ENCODE measurements around the gene HMGCL. TPM values are rescaled to one million over a fixed set of nuclear protein-coding genes. Genes with fewer than 3 reads are reported as not detected.
"Not testable (repeated sequence)": the region's sequence is repeated elsewhere in the genome, so short reads cannot be mapped to it uniquely, and the experiment has no call there.

The HMGCL gene
- 31.8 TPM for total RNA-seq

DNA sequence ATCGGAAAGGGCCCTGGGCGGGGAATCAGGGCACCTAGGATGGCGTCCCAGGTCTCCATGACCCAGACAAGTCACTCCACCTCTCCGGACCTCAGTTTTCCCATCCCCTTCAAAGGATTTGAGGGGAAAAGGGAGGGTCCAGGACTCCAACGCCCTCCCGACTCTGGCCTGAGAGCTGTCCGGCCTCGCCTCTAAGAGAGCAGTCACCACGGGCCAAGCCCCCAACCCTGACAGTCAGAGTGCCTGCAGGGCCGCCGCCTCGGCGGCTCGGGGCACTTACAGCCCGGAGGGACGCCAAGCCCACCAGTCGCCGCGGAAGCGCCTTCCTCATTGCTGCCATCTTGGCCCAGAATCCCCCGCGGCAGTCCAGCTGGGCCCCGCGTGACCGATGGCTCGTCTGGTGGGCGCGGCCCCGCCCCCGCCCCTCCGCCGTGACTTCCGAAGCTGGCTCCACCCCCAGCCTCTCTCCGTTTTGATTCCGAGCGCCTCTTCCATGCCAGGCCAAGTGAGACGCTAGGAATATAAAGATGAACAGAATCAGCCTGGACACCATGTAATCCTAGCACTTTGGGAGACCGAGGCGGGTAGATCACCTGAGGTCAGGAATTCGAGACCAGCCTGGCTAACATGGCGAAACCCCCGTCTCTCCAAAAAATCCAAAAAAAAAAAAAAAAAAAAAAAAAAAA, at the start of gene HMGCL:
HMGCL (minus strand) TSS at position 354 of the 686 bp plus-strand sequence; CDS start at position 340, 14 bp downstream.
- DNase-seq (ENCODE audit: low read depth in 2 of 3, low spot score in 2 of 3) = peak; percentile 55 to 94 (median 91)

DNA sequence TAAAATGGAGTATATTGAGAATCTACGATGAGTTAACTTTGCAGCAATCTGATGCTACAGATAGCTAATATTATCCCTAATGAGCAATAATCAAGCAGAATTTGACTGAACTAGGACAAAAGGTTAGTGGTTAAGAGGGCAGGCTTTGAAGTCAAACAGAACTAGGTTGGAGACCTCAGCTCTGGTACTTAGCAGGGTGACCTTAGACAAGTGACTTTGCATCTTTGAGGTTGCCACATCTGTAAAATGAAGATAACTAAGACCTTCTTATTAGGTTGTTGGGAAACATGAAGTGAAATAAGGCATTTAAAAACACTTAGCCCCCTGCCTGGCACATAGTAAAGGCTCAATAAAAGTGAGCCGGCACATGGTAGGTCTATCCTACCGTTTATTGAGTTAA, 47.2 kb upstream of the HMGCL start:
- DNase-seq (ENCODE audit: low read depth in 2 of 3, low spot score in 2 of 3) = no peak

DNA sequence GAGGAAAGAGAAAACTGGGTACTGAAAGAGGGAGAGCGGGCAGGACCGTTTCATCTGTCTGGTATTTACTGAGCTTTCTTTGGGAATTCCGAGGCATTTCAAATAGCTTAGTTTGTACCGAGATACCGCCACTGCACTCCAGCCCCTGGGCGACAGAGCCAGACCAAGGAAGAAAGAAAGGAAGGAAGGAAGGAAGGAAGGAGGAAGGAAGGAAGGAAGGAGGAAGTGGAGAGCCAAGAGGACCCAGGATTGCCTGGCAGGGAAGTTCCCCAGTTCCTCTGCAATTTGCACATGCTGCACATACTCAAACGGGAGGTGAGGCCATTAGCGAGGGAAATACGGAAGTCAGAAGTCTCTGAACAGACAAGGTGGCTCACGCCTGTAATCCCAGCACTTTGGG, 43.8 kb upstream of the HMGCL start:
- no peak for DNase-seq (ENCODE audit: low read depth in 2 of 3, low spot score in 2 of 3)

DNA sequence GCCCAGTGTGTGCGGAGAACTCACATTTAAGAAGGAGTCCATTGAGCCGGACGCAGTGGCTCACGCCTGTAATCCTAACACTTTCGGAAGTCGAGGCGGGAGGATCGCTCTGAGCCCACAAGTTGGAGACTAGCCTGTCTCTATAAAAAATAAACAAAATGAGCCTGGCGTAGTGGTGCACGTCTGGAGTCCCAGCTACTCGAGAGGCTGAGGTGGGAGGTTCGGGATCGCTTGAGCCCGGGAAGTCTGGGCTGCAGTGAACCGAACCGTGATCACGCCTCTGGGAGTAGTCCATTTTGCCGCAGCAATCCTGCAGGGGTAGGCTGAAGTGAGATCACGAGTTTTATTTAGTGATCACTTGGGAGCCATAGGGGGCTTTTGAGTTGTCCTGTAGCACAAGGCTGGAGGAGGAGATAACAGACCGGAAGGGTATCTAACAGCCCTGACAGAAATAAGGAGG, 43.4 kb upstream of the HMGCL start:
- peak in 1 of 3 donors; percentile 27 for DNase-seq (ENCODE audit: low read depth in 2 of 3, low spot score in 2 of 3)

DNA sequence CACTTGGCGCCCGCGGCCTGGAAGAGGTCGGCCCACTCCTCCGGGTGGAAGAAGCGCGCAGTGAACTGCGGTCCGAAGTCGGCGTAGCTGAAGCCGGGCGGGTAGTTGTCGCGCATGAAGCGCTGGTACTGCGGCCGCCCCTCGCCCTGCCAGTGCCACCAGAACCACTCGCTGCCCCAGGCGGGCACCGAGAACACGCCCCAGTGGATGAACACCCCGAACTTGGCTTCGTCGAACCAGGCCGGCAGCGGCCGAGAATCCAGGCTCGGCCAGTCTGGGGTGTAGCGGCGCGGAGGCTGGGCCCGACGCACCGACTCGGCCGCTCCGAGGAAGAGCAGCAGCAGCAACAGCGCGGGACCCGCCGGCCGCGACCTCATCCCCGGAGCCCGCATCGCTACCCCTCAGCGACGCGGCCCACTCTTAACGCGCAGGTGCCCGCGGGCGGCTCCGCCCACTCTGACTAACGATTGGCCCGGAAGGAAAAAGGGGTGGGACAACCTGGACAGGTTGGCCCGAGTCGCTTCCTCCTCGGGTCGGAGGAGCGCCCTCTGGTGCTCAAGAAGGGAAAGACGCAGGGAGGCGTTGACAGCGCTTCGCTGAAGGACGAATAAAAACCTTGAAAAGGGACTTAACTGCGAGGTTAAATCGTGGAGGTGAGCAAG, 42.8 kb upstream of the HMGCL start, which contains the start of gene FUCA1:
FUCA1 (minus strand) TSS at position 396 of the 662 bp plus-strand sequence; CDS start at position 392, 4 bp downstream.
- peak; percentile 91 to 97 (median 96) for DNase-seq (ENCODE audit: low read depth in 2 of 3, low spot score in 2 of 3)

DNA sequence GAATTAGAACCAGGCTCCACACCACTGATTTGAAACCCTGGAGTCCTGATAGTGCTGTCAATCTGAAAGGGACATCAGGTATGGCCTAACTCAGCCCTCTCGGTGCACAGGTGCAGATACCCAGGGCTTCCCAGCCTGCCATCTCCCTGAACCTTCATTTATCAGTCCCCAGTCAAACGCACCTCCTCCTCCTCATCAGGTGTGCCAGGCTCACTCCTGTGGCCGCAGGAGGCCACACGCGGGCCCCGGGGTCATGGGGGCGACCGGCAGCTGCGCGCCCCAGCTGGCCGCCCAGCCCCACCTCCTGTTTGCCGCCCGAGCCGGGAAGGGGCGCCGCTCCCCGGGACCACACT, 42.3 kb upstream of the HMGCL start:
- no peak for DNase-seq (ENCODE audit: low read depth in 2 of 3, low spot score in 2 of 3)

DNA sequence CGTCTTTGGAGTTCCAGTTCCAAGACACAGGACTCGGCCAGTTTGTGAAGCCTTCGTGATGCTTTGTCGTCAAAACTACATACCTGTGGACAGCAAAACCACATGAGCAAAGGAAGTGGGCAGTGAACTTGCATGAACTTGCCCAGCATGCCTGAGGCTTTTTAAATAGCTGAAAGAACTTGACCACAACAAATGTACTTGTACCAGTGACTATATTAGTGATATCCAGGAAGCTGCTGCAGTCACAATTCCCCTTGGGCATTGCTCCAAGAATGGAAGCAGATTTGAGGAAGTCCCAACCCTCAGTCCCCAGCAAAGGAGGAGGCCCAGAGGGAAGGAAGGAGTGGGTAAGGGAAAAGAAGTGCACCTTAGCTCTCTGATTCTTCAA, 40.3 kb upstream of the HMGCL start:
- DNase-seq (ENCODE audit: low read depth in 2 of 3, low spot score in 2 of 3) = no peak

DNA sequence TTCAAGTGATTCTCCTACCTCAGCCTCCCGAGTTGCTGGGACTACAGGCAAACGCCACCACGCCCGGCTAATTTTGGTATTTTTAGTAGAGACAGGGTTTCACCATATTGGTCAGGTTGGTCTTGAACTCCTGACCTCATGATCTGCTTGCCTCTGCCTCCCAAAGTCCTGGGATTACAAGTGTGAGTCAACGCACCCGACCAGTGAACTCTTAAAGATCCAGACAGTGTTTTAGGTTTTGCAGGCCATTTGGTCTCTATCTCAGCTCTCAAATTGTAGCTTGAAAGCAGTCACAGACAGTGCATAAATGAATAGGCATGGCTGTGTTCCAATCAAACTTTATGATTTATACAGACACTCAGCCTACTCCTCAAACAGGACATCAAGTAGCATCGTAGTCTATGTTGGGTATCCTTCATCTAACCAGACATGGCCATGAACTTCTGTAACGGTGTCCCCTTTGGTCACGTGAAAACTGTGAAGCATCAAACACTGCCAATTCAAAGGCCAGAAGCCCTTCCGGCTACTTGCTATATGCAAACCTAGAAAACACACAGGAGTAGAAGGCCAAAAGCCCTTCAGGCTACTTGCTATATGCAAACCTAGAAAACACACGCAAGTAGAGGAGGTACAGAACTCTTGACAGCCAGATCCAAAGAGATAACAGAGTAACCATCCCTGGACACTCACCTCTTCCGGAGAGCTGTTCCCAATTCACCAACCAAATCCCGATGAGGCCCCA, 39.7 kb upstream of the HMGCL start:
- DNase-seq (ENCODE audit: low read depth in 2 of 3, low spot score in 2 of 3) = no peak

DNA sequence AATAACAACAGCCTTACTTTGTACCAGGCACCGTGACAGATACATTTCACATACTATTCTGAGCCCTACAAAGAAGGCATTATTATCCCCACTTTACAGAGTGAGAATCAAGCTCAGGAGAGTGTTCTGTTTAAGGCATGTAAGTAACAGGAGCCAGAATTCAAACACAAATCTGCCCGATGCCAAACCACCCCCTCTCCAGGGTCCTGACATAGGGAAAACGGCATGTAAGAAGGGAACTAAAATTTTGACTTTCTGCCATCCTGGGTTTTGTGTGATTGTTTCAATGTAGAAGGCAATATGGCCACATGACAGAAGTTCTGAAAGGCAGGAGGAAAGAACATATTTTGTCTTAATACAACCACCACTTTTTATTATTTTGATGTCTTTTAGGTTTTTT, 37.4 kb upstream of the HMGCL start:
- no peak for DNase-seq (ENCODE audit: low read depth in 2 of 3, low spot score in 2 of 3)

DNA sequence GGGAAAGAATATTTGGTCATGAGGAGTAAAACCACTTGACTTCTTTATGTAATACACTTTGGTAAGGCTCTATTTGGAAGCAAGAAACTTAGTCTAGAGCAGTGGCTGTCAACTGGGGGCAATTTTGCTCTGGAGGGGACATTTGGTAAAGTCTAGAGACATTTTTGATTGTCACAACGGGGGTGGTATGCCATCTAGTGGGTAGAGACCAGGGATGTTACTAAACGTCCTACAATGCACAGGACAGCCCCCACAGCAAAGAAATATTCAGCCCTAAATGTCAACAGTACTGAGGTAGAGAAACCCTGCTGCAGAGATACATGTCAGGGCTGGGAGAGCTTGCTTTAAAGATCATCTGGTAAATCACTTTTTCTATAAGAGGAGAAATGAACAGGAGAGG, 29.3 kb upstream of the HMGCL start:
- DNase-seq (ENCODE audit: low read depth in 2 of 3, low spot score in 2 of 3) = peak in 1 of 3 donors; percentile 34

DNA sequence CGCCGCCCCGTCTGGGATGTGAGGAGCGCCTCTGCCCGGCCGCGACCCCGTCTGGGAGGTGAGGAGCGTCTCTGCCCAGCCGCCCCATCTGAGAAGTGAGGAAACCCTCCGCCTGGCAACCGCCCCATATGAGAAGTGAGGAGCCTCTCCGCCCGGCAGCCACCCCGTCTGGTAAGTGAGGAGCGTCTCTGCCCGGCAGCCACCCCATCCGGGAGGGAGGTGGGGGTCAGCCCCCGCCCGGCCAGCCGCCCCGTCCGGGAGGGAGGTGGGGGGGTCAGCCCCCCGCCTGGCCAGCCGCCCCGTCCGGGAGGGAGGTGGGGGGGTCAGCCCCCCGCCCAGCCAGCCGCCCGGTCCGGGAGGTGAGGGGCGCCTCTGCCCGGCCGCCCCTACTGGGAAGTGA, 27.9 kb upstream of the HMGCL start:
- not testable (repeated sequence) for DNase-seq (ENCODE audit: low read depth in 2 of 3, low spot score in 2 of 3)

DNA sequence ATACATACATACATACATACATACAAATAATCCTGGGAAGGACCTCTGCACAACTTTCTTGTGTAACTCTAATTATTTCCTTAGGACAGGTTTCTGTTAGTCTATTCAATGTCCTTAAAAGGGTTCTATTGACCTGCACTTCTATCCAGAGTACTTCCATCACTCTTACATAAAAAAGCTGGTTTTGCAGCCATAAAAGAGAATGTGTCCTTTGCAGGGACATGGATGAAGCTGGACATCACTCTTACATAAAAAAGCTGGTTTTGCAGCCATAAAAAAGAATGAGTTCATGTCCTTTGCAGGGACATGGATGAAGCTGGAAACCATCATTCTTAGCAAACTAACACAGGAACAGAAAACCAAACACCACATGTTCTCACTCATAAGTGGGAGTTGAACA, 26.2 kb upstream of the HMGCL start:
- not testable (repeated sequence) for DNase-seq (ENCODE audit: low read depth in 2 of 3, low spot score in 2 of 3)

DNA sequence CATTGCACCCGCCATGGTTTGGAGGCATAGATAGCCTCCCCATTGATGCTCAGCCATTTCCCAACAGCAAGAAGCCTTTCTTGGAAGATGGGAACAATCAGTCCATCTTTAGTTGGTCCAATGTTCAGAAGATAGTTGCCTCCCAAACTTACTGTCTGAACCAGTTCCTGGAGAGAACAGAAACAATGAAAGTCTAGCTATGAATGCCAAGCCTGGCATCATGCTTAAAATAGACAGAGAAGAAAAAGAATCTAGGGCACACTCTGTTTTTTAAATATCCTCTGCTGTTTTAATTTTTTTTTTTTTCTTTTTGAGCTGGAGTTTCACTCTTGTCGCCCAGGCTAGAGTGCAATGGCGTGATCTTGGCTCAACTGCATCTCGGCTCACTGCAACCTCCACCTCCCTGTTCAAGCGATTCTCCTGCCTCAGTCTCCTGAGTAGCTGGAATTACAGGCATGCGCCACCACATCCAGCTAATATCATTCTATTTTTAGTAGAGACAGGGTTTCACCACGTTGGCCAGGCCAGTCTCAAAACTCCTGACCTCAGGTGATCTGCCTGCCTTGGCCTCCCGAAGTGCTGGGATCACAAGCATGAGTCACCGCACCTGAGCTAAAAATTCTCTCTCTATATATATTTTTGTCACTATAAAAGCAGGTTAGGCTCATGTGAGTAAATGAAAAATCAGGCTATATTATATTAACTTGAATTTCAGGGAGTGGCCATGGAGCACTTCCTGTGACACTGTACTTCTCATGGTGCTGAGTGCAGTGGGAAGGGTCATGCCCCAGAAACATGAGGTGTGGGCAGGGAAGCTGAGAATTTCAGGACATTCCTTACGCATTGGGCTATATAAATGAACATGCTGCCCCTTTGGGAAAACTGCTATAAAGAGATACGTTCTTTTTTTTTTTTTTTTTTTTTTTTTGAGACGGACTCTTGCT, 23.7 kb upstream of the HMGCL start:
- DNase-seq (ENCODE audit: low read depth in 2 of 3, low spot score in 2 of 3) = no peak

DNA sequence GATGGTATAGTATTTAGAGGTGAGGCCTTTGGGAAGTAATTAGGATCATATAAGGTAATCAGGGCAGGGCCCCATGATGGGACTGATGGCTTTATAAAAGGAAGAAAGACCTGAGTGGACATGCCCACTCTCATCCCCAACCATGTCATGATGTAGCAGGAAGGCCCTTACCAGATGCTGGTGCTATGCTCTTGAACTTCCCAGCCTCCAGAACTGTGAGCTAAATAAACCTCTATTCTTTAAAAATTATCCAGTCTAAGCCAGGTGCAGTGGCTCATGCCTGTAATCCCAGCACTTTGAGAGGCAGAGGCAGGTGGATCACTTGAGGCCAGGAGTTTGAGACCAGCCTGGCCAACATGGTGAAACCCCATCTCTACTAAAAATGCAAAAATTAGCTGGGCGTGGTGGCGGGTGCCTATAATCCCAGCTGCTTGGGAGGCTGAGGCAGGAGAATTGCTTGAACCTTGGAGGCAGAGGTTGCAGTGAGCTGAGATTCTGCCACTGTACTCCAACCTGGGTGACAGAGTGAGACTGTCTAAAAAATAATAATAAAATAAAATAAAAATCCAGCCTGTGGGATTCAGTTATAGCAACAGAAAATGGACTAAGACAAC, 22.4 kb upstream of the HMGCL start:
- DNase-seq (ENCODE audit: low read depth in 2 of 3, low spot score in 2 of 3) = not testable (repeated sequence)

DNA sequence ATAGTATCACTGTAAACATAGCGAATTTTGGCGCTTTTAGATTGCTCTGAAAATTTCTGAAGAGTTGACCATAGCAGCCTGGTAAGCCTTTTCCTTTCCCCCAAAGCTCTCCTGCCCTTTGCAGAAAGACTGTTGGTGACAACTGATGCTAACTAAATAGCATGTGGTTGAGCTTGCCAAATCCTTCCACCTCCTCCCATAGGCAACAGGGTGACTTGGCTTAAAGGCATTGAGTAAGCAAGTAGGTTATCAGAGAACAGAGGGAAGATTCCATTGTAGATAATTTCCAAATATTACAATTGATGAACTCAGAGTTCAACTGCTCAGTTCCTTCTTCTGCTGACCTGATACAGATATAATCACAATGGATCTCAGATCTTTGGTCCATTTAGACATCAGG, 19.9 kb upstream of the HMGCL start:
- DNase-seq (ENCODE audit: low read depth in 2 of 3, low spot score in 2 of 3) = no peak

DNA sequence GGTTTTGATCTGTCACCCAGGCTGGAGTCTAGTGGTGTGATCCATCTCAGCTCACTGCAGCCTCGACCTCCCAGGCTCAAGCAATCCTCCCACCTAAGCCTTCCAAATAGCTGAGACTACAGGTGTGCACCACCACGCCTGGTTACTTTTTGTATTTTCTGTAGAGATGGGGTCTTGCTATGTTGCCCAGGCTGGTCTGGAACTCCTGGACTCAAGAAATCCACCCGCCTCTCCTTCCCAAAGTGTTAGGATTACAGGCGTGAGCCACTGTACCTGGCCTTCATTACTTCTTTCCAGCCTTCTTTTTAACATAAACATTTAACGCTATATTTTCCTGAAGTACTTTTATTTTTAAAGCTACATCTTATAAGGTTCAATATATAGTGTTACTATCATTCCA, 18.4 kb upstream of the HMGCL start:
- no peak for DNase-seq (ENCODE audit: low read depth in 2 of 3, low spot score in 2 of 3)

DNA sequence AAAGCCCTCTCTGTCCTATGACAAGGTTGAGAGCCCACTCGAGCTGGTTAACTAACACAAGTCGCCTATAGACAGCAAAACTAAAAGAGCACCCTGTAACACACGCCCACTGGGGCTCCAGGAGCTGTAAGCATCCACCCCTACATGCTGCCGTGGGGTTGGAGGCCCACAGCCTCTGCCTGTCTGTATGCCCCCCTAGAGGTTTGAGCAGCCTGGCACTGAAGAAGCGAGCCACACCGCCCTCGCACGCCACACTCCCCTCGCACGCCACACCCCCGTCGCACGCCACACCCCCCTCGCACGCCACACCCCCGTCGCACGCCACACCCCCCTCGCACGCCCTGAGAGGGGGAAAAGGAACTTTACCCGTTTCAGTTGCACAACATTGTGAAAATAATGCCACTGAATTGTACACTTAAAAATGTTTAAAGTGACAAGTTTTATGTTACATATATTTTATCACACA, 13.2 kb upstream of the HMGCL start:
- peak; percentile 45 to 89 (median 87) for DNase-seq (ENCODE audit: low read depth in 2 of 3, low spot score in 2 of 3)

DNA sequence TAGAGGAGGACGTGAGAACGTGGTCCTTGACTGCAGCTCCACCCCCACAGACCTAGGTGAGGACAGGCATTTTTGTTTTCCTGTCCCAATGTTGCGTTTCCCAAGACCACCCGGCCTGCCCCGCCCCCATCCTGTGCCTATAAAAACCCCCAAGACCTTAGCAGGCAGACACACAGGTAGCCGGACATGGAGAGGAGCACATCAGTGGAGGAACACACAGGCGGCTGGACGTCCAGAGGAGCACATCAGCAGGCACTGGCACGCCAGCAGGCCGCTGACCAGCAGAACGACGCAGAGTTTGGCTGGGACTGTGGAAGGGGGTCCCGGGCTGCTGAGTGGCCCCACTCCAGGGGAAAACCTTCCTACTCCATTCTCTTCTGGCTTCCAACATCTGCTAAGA, 12.7 kb upstream of the HMGCL start:
- no peak for DNase-seq (ENCODE audit: low read depth in 2 of 3, low spot score in 2 of 3)

DNA sequence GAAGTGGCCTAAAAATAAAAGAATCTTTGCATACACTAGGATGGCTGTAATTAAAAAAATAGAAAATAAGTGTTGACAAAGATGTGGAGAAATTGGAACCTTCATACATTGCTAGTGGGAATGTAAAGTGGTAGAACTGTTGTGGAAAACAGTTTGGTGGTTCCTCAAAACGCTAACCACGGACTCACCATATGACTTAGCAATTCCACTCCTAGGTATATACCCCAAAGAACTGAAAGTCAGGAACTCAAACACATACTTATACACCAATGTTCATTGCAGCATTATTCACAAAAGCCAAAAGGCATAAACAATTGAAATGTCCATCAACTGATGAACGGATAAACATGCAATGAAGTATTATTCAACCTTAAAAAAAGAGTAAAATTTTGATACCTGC, 10.8 kb upstream of the HMGCL start:
- peak in 1 of 3 donors; percentile 37 for DNase-seq (ENCODE audit: low read depth in 2 of 3, low spot score in 2 of 3)

DNA sequence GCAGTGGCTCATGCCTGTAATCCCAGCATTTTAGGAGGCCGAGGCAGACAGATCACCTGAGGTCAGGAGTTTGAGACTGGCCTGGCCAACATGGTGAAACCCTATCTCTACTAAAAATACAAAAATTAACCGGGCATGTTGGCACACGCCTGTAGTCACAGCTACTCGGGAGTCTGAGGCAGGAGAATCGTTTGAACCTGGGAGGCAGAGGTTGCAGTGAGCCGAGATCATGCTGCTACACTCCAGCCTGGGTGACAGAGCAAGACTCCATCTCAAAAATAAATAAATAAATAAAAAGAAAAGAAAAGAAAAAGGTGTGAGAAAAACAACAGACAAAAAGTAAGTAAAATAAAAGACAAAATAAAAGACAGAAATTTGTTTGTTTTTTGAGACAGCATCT, 8.9 kb upstream of the HMGCL start:
- DNase-seq (ENCODE audit: low read depth in 2 of 3, low spot score in 2 of 3) = not testable (repeated sequence)
